CD1c-positive myeloid dendritic cell (primary cell): ENCODE measurements around the gene RHD.
"Not testable (repeated sequence)": the region's sequence is repeated elsewhere in the genome, so short reads cannot be mapped to it uniquely, and the experiment has no call there.

ENCODE experiments used
- DNase-seq: peaks from one replicate; pipeline ENCODE4 v3.0.0-alpha.2; 2016; ENCODE audit errors: extremely low spot score

The RHD gene

GRCh38 chr1:25272238-25272637 is at the start of gene RHD:
TSS of gene RHD (plus strand) at chr1:25272509. CDS start at chr1:25272548, 39 bp downstream.
- DNase-seq = not testable (repeated sequence)

- DNase-seq = no peak
Observed at GRCh38 chr1:25222606-25223005, 49.7 kb upstream of the RHD start.

GRCh38 chr1:25223471-25223870 is 48.8 kb upstream of the RHD start:
- DNase-seq = no peak

GRCh38 chr1:25232027-25232865 is 40.1 kb upstream of the RHD start, which contains the start of gene SYF2:
TSS of gene SYF2 (minus strand) at chr1:25232502. CDS start at chr1:25232467, 35 bp downstream.
- peak; percentile 93 for DNase-seq

GRCh38 chr1:25232866-25233784 is 39.2 kb upstream of the RHD start:
- peak; percentile 93 for DNase-seq

- DNase-seq = not testable (repeated sequence)
Observed at GRCh38 chr1:25235411-25235810, 36.9 kb upstream of the RHD start.

GRCh38 chr1:25236261-25236660 is 36.0 kb upstream of the RHD start:
- not testable (repeated sequence) for DNase-seq

GRCh38 chr1:25238046-25238445 is 34.3 kb upstream of the RHD start:
- DNase-seq = no peak

- peak; percentile 92 for DNase-seq
Observed at GRCh38 chr1:25239681-25240541, 32.4 kb upstream of the RHD start.

- no peak for DNase-seq
Observed at GRCh38 chr1:25243907-25244306, 28.4 kb upstream of the RHD start.

GRCh38 chr1:25245393-25245792 is 26.9 kb upstream of the RHD start:
- DNase-seq = no peak

GRCh38 chr1:25245809-25246599 is 26.3 kb upstream of the RHD start:
- peak; percentile 24 for DNase-seq

GRCh38 chr1:25246600-25247023 is 25.7 kb upstream of the RHD start:
- peak; percentile 16 for DNase-seq

GRCh38 chr1:25247024-25247828 is 25.1 kb upstream of the RHD start, which contains the start of gene RSRP1:
TSS of gene RSRP1 (minus strand) at chr1:25247454. CDS start at chr1:25246963, 491 bp downstream.
- peak; percentile 100 for DNase-seq

GRCh38 chr1:25247829-25248754 is 24.2 kb upstream of the RHD start:
- no peak for DNase-seq

- no peak for DNase-seq
Observed at GRCh38 chr1:25253911-25254310, 18.4 kb upstream of the RHD start.

- DNase-seq = no peak
Observed at GRCh38 chr1:25255706-25256577, 16.4 kb upstream of the RHD start.

GRCh38 chr1:25256578-25256965 is 15.7 kb upstream of the RHD start:
- DNase-seq = no peak
